NK-92 (cell line): ENCODE measurements around the gene GAS1.

Source experiments
- DNase-seq: peaks from one replicate; lab custom pipeline; 2025; ENCODE audit not compliant: unreplicated experiment; lab: John Stamatoyannopoulos, UW

GAS1 gene

GRCh38 chr9:86965636-86966395 lies 18.5 kb upstream of the GAS1 start:
- no peak for DNase-seq

GRCh38 chr9:86962692-86963091 lies 15.4 kb upstream of the GAS1 start:
- no peak for DNase-seq

- DNase-seq, result no peak
Measured at GRCh38 chr9:86960938-86961337, 13.6 kb upstream of the GAS1 start.

- DNase-seq, result no peak
Measured at GRCh38 chr9:86958203-86958602, 10.9 kb upstream of the GAS1 start.

- no peak for DNase-seq
Measured at GRCh38 chr9:86955561-86955960, 8.3 kb upstream of the GAS1 start.

GRCh38 chr9:86955042-86955441 lies 7.7 kb upstream of the GAS1 start:
- DNase-seq, result no peak

GRCh38 chr9:86953181-86953580 lies 5.9 kb upstream of the GAS1 start:
- DNase-seq, result no peak

- no peak for DNase-seq
Measured at GRCh38 chr9:86948074-86948929, 996 bp upstream of the GAS1 start.

- no peak for DNase-seq
Measured at GRCh38 chr9:86946201-86947145, 833 bp downstream of the GAS1 start.

GRCh38 chr9:86945728-86946200 lies 1.5 kb downstream of the GAS1 start:
- no peak for DNase-seq

GRCh38 chr9:86944796-86945727 lies 2.2 kb downstream of the GAS1 start:
- no peak for DNase-seq

GRCh38 chr9:86943201-86944113 lies 3.8 kb downstream of the GAS1 start:
- DNase-seq, result no peak

GRCh38 chr9:86942281-86943200 lies 4.8 kb downstream of the GAS1 start:
- no peak for DNase-seq

GRCh38 chr9:86941197-86941596 lies 6.1 kb downstream of the GAS1 start:
- no peak for DNase-seq

- DNase-seq, result no peak
Measured at GRCh38 chr9:86940774-86941173, 6.5 kb downstream of the GAS1 start.

- no peak for DNase-seq
Measured at GRCh38 chr9:86939891-86940290, 7.4 kb downstream of the GAS1 start.

- DNase-seq, result no peak
Measured at GRCh38 chr9:86939321-86939720, 8.0 kb downstream of the GAS1 start.

- DNase-seq, result no peak
Measured at GRCh38 chr9:86938780-86939179, 8.5 kb downstream of the GAS1 start.
